D721Med (cell line): ENCODE measurements around the gene WRAP73.
"Not testable (repeated sequence)": the region's sequence is repeated elsewhere in the genome, so short reads cannot be mapped to it uniquely, and the experiment has no call there.

Experiments
- DNase-seq: peaks from one replicate; pipeline ENCODE4 v3.0.0; 2011; ENCODE audit warnings: low spot score; ENCODE audit not compliant: insufficient read length
- FAIRE-seq: peaks from 2 replicates; lab custom pipeline; 2011; peaks lifted over from hg19 to GRCh38; lab: Jason Lieb, UNC
- TF ChIP-seq, protein P1 (sequence below): IDR thresholded peaks from 2 replicates; pipeline ENCODE4 v1.5.1; 2012; ENCODE audit warnings: mild to moderate bottlenecking, control low read depth; ENCODE audit not compliant: insufficient read depth; ENCODE audit errors: missing control alignments

Gene WRAP73

DNA sequence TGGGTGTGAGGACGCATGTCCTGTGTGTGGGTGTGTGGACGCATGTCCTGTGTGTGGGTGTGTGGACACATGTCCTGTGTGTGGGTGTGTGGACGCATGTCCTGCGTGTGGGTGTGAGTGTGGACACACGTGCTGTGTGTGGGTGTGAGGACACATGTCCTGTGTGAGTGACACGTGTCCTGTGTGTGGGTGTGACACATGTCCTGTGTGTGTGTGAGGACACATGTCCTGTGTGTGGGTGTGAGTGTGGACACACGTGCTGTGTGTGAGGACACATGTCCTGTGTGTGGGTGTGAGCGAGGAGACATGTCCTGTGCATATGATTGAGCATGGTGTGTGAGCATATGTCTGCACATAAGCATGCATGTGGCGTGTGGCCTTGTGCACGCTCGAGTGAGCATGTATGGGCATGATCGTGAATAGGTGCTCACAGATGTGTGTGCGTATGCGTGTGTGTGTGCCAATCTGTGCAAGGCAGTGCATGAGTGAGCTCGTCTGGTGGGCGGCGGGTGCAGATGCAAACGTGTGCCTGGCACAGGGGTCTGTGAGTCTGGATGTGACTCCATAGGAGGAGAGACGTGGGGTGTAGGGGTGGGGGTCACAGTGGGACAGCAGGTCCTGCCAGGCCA, 63.8 kb downstream of the WRAP73 start:
- TF ChIP-seq, protein P1, sequence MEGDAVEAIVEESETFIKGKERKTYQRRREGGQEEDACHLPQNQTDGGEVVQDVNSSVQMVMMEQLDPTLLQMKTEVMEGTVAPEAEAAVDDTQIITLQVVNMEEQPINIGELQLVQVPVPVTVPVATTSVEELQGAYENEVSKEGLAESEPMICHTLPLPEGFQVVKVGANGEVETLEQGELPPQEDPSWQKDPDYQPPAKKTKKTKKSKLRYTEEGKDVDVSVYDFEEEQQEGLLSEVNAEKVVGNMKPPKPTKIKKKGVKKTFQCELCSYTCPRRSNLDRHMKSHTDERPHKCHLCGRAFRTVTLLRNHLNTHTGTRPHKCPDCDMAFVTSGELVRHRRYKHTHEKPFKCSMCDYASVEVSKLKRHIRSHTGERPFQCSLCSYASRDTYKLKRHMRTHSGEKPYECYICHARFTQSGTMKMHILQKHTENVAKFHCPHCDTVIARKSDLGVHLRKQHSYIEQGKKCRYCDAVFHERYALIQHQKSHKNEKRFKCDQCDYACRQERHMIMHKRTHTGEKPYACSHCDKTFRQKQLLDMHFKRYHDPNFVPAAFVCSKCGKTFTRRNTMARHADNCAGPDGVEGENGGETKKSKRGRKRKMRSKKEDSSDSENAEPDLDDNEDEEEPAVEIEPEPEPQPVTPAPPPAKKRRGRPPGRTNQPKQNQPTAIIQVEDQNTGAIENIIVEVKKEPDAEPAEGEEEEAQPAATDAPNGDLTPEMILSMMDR: no peak
- no peak for FAIRE-seq
- DNase-seq: no peak

DNA sequence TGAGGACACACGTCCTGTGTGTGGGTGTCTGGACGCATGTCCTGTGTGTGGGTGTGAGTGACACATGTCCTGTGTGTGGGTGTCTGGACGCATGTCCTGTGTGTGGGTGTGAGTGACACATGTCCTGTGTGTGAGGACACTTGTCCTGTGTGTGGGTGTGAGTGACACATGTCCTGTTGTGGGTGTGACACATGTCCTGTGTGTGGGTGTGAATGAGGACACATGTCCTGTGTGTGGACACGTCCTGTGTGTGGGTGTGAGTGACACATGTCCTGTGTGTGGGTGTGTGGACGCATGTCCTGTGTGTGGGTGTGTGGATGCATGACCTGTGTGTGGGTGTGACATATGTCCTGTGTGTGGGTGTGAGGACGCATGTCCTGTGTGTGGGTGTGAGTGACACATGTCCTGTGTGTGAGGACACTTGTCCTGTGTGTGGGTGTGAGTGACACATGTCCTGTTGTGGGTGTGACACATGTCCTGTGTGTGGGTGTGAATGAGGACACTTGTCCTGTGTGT, 64.5 kb downstream of the WRAP73 start:
- DNase-seq, FAIRE-seq: not testable (repeated sequence)

DNA sequence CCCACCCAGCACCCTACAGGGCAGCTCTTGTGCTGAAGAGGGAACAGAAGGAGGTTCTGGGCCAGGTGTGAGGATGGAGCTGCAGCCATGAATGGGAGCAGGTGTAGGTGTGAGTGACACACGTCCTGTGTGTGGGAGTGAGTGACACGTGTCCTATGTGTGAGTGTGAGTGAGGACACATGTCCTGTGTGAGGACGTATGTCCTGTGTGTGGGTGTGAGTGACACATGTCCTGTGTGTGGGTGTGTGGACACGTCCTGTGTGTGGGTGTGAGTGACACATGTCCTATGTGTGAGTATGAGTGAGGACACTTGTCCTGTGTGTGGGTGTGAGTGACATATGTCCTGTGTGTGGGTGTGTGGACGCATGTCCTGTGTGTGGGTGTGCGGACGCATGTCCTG, 65.0 kb downstream of the WRAP73 start:
- DNase-seq (no peak), FAIRE-seq (no peak)
- TF ChIP-seq, protein P1: no peak

DNA sequence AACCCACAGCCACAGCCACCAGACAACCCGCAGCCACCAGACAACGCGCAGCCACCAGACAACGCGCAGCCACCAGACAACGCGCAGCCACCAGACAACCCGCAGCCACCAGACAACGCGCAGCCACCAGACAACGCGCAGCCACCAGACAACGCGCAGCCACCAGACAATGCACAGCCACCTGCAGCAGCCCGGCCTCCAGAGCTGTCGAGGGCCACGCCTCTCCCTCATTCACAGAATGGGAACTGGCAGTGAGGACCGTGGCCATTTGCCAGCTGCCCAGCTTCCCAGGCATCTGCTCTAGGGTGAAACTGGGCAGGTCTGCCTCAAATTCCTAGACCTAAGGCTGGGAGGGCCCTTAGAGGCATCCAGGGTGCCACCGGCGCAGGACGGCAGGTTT, 66.2 kb downstream of the WRAP73 start:
- not testable (repeated sequence) for DNase-seq, FAIRE-seq

DNA sequence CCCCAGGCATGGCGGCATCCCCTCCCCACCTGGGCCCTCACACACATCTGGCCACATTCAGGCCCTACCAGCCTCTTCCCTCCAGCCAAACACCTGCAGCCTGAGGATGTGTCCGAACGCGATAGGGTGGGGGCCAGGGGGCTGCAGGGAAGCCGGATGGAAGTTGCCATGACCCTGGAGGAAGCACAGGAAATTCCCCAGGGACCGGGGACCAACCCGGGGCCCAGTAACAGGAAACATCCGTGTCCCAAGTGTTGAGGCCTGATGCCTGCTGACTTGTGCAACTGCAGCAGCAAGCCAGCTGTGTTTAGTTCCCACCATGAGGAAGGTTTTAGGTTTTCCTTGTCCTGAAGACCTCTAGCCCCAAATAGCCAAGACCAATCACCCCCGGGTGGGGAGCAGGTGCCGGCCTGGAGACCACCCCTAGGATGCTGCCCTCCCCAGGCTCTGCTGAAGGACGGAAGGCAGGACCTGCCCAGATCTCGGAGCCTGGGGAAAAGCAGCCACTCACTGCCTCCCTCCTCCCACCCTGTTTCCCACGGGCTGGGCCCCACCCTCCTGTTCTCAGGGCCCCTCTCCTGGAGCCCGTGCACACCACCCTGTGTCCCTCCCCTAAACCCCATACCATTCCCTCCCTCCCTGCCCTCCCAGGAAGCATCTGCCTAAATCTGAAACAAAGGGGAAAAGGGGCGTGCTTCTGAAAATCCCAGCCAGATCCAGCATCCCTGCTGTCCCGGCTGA, 68.4 kb downstream of the WRAP73 start:
- DNase-seq: no peak
- TF ChIP-seq, protein P1: no peak
- no peak for FAIRE-seq
